OCI-LY7 (cell line): ENCODE results near the gene BMX. TPM values are rescaled to one million over a fixed set of nuclear protein-coding genes. Genes with fewer than 3 reads are reported as not detected.

Experiments used
- BruUV-seq: library from RNA; stranded (reverse); fragments of 400-500 nt; replicated peaks from 2 replicates; lab custom pipeline; 2021; lab: Mats Ljungman, UMichigan
- CTCF ChIA-PET: fragments of 300-600 bp; sonication (Branson Sonifier 250); formaldehyde crosslinking; loops from one replicate; lab custom pipeline; 2022; ENCODE audit warnings: antibody characterized with exemption; ENCODE audit not compliant: unreplicated experiment; lab: Charles Lee
- POLR2A ChIA-PET: fragments of 300-600 bp; sonication (Branson Sonifier 250); formaldehyde crosslinking; loops from one replicate; lab custom pipeline; 2022; ENCODE audit warnings: antibody characterized with exemption; lab: Charles Lee
- DNase-seq: peaks from one replicate; pipeline ENCODE4 v3.0.0-alpha.2; 2015; ENCODE audit warnings: low spot score
- H2AFZ ChIP-seq: fragments of 200-600 bp; sonication (generic), shearing (Covaris generic); 2 replicates; pipeline ENCODE4 v1.6.1; 2014; ENCODE audit warnings: mild to moderate bottlenecking, antibody characterized with exemption, low read length, moderate library complexity
- H3K27ac ChIP-seq: fragments of 200-600 bp; sonication (generic); 2 replicates; pipeline ENCODE4 v1.5.1; 2014; ENCODE audit warnings: mixed run types, low read depth, mild to moderate bottlenecking, moderate library complexity, low read length, inconsistent platforms; ENCODE audit not compliant: poor library complexity, severe bottlenecking
- H3K36me3 ChIP-seq: fragments of 200-600 bp; sonication (generic); 2 replicates; pipeline ENCODE4 v1.6.1; 2014; ENCODE audit warnings: mild to moderate bottlenecking, antibody characterized with exemption, low read length, moderate library complexity, mixed read lengths; ENCODE audit not compliant: insufficient read depth
- H3K4me1 ChIP-seq: fragments of 200-600 bp; sonication (generic); 2 replicates; pipeline ENCODE4 v1.5.1; 2014; ENCODE audit warnings: mild to moderate bottlenecking, low read length; ENCODE audit not compliant: insufficient read depth, poor library complexity, severe bottlenecking
- H3K4me2 ChIP-seq: fragments of 200-600 bp; sonication (generic); 2 replicates; pipeline ENCODE4 v1.6.1; 2014; ENCODE audit warnings: mild to moderate bottlenecking, low read length
- H3K4me3 ChIP-seq: fragments of 200-600 bp; sonication (generic); 2 replicates; pipeline ENCODE4 v1.5.1; 2014; ENCODE audit warnings: mild to moderate bottlenecking, low read depth, low read length; ENCODE audit not compliant: poor library complexity, severe bottlenecking
- H3K79me2 ChIP-seq: fragments of 200-600 bp; sonication (generic); 2 replicates; pipeline ENCODE4 v1.6.1; 2016; ENCODE audit warnings: low read depth, mild to moderate bottlenecking, low read length, moderate library complexity, mixed read lengths; ENCODE audit not compliant: insufficient read depth
- H3K9me2 ChIP-seq: fragments of 200-600 bp; sonication (generic); 2 replicates; pipeline ENCODE4 v1.6.1; 2016; ENCODE audit warnings: mild to moderate bottlenecking, low read length, mixed read lengths; ENCODE audit not compliant: insufficient read depth
- H3K9me3 ChIP-seq: fragments of 200-600 bp; sonication (generic); 2 replicates; pipeline ENCODE4 v1.6.1; 2014; ENCODE audit warnings: mild to moderate bottlenecking, mixed run types, low read length, mixed read lengths
- H4K20me1 ChIP-seq: fragments of 200-600 bp; sonication (generic); 2 replicates; pipeline ENCODE4 v1.6.1; 2014; ENCODE audit warnings: mild to moderate bottlenecking, antibody characterized with exemption, low read length, moderate library complexity, mixed read lengths; ENCODE audit not compliant: insufficient read depth
- CTCF ChIP-seq: fragments of 200-600 bp; sonication (generic); conservative IDR thresholded peaks from 2 replicates; pipeline ENCODE4 v1.5.1; 2014; ENCODE audit warnings: mild to moderate bottlenecking, antibody characterized with exemption, low read length, moderate library complexity, mixed read lengths
- EZH2phosphoT487 ChIP-seq: fragments of 200-600 bp; sonication (generic); IDR thresholded peaks from 2 replicates; pipeline ENCODE4 v1.6.1; 2018; ENCODE audit warnings: low read depth, borderline replicate concordance, mild to moderate bottlenecking, mixed run types, antibody characterized with exemption, low read length, moderate library complexity, mixed read lengths
- intact Hi-C: fragments of 100-400 bp; cut with micrococcal nuclease; formaldehyde crosslinking; loops from one replicate; pipeline ENCODE4 v1.10.0; 2022; ENCODE audit not compliant: unreplicated experiment
- total RNA-seq, 2 experiments: library from RNA; depleted of rRNA in 1 of 2; stranded (reverse); fragments of >200 nt in 1 of 2; shearing (Covaris generic) in 1 of 2; gene quantifications; 2 replicates each; pipeline ENCODE4 v1.2.3, GENCODE V29; 2014 to 2022

Gene BMX
- total RNA-seq, 2 experiments from 2014 or later, result not detected

DNA sequence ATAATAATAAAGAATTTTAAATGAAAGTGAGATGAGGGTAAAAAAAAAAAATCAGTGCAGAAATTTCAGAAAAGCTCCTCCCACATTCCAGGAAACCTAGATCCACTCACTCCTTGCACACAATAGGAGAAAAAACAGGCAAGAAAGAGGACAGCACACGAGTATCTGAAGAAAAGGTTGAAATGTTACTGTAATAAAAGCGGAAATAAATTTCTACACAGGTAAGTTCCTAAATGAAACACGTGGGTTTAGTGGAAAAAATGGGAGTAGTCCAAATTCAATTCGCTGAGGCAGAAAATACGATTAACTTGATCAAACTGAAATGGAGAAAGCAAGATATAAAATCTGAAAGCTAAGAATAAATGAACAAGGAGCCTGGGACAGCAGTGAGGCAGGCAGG is 102.2 kb downstream of the BMX start:
- H3K9me2 ChIP-seq, result no peaks in the 10 kb centered on the region
- TF ChIP-seq CTCF, result no peak
- no peak for TF ChIP-seq EZH2phosphoT487
- H4K20me1 ChIP-seq, result no peaks in the 10 kb centered on the region
- intact Hi-C loops, result no loop called here
- no peak overlapping the region for H3K4me3 ChIP-seq
- no peaks in the 10 kb centered on the region for H3K4me1 ChIP-seq
- H2AFZ ChIP-seq, result no peak overlapping the region
- ChIA-PET CTCF (no interaction called here), POLR2A (no interaction called here)
- no peaks in the 10 kb centered on the region for H3K36me3 ChIP-seq
- DNase-seq, result no peak
- no peak overlapping the region for H3K27ac ChIP-seq
- no peak overlapping the region for H3K4me2 ChIP-seq
- H3K79me2 ChIP-seq, result no peaks in the 10 kb centered on the region
- BruUV-seq, result no TSS peak
- H3K9me3 ChIP-seq, result no peaks in the 10 kb centered on the region

DNA sequence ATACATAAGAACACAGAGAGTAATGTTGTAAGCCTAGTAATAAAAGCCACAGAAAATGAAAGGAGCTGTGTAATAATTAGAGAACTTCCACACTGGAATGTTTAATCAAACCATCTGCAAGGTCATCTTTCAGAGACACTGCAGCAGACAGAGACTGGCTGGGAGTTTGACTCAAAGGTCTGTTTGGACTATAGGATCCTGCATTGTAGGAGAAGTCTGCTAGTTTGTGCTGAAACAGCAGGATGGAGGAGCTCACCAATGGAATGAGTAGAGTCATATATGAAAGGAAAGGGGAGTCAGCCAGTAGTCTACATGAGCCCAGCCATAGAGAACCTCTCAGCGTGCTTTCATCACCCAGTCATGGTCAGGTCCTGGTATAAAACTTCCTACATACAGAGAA is 104.6 kb downstream of the BMX start:
- TF ChIP-seq CTCF (no peak), EZH2phosphoT487 (no peak)
- Histone ChIP-seq H3K4me2 (no peak overlapping the region), H3K27ac (no peak overlapping the region), H3K36me3 (no peaks in the 10 kb centered on the region), H2AFZ (no peak overlapping the region), H4K20me1 (no peaks in the 10 kb centered on the region), H3K9me2 (no peaks in the 10 kb centered on the region), H3K79me2 (no peaks in the 10 kb centered on the region), H3K4me1 (no peaks in the 10 kb centered on the region), H3K4me3 (no peak overlapping the region), H3K9me3 (no peaks in the 10 kb centered on the region)
- intact Hi-C loops, result no loop called here
- ChIA-PET POLR2A (no interaction called here), CTCF (no interaction called here)
- DNase-seq, result no peak
- no TSS peak for BruUV-seq

Other genes with a start within 250 kb of the BMX start
- gene ASB9, start 230.7 kb upstream of the BMX start, total RNA-seq (2014; rRNA removed; shearing (Covaris generic)), result not detected in 2 replicates
- gene ASB9, start 230.7 kb upstream of the BMX start, total RNA-seq (2022), result not detected in 2 replicates
- gene ASB11, start 185.2 kb upstream of the BMX start, total RNA-seq (2014; rRNA removed; shearing (Covaris generic)), result not detected in 2 replicates
- gene ASB11, start 185.2 kb upstream of the BMX start, total RNA-seq (2022), result not detected in 2 replicates
- gene PIGA, start 165.3 kb upstream of the BMX start, total RNA-seq (2014; rRNA removed; shearing (Covaris generic)), result 8.1 and 13.1 TPM in 2 replicates
- 25.0 and 33.0 TPM in 2 replicates for gene PIGA, start 165.3 kb upstream of the BMX start, total RNA-seq (2022)
- gene VEGFD, start 116.4 kb upstream of the BMX start, total RNA-seq (2014; rRNA removed; shearing (Covaris generic)), result not detected in 2 replicates
- gene VEGFD, start 116.4 kb upstream of the BMX start, total RNA-seq (2022), result not detected in 2 replicates
- gene PIR, start 7.5 kb upstream of the BMX start, total RNA-seq (2014; rRNA removed; shearing (Covaris generic)), result 0.51 and 1.9 TPM in 2 replicates
- gene PIR, start 7.5 kb upstream of the BMX start, total RNA-seq (2022), result 3.1 and 3.5 TPM in 2 replicates
- gene ACE2, start 100.2 kb downstream of the BMX start, total RNA-seq (2014; rRNA removed; shearing (Covaris generic)), result not detected in 2 replicates
- gene ACE2, start 100.2 kb downstream of the BMX start, total RNA-seq (2022), result not detected in 2 replicates
- 0.28 TPM in 1 of 2 replicates, not detected in the other for gene CLTRN, start 164.0 kb downstream of the BMX start, total RNA-seq (2014; rRNA removed; shearing (Covaris generic))
- 0.46 TPM in 1 of 2 replicates, not detected in the other for gene CLTRN, start 164.0 kb downstream of the BMX start, total RNA-seq (2022)
- 0.85 and 3.1 TPM in 2 replicates for gene CA5B, start 237.5 kb downstream of the BMX start, total RNA-seq (2014; rRNA removed; shearing (Covaris generic))
- gene CA5B, start 237.5 kb downstream of the BMX start, total RNA-seq (2022), result 6.0 and 6.2 TPM in 2 replicates